GM23338 (cell line): Measurements from ENCODE around the gene DOK1. TPM values are rescaled to one million over a fixed set of nuclear protein-coding genes. Genes with fewer than 3 reads are reported as not detected.

ENCODE experiments used
- polyA plus RNA-seq: library from polyadenylated mRNA; unstranded; fragments of >200 nt; fragmentation: Nextera tagmentation; extraction: Ambion mirVana; gene quantifications from 2 replicates; pipeline ENCODE4 v1.2.1, GENCODE V29; 2016
- total RNA-seq: library from RNA; depleted of rRNA; stranded (reverse); fragments of >200 nt; shearing (Covaris generic); gene quantifications from 2 replicates; pipeline ENCODE4 v1.2.3, GENCODE V29; 2014; rRNA removed

Gene DOK1
- total and polyA plus RNA-seq, 2 experiments from 2014 or later = 3.9 to 15.5 TPM

Other genes with a start within 250 kb of the DOK1 start
- 0.24 and 0.89 TPM in 2 replicates for gene SLC4A5, start 211.3 kb upstream of the DOK1 start, total RNA-seq
- 0.50 and 0.70 TPM in 2 replicates for gene SLC4A5, start 211.3 kb upstream of the DOK1 start, polyA plus RNA-seq
- 131 and 145 TPM in 2 replicates for gene DCTN1, start 174.4 kb upstream of the DOK1 start, total RNA-seq
- 108 and 126 TPM in 2 replicates for gene DCTN1, start 174.4 kb upstream of the DOK1 start, polyA plus RNA-seq
- gene C2orf81, start 133.1 kb upstream of the DOK1 start, total RNA-seq = 4.6 TPM in 2 replicates
- gene C2orf81, start 133.1 kb upstream of the DOK1 start, polyA plus RNA-seq = 3.7 and 3.8 TPM in 2 replicates
- 41.3 and 41.6 TPM in 2 replicates for gene WDR54, start 133.0 kb upstream of the DOK1 start, total RNA-seq
- 35.2 and 42.6 TPM in 2 replicates for gene WDR54, start 133.0 kb upstream of the DOK1 start, polyA plus RNA-seq
- 42.8 and 50.0 TPM in 2 replicates for gene RTKN, start 112.8 kb upstream of the DOK1 start, total RNA-seq
- 20.4 and 24.5 TPM in 2 replicates for gene RTKN, start 112.8 kb upstream of the DOK1 start, polyA plus RNA-seq
- 17.5 and 21.8 TPM in 2 replicates for gene INO80B, start 99.6 kb upstream of the DOK1 start, total RNA-seq
- 5.1 and 6.1 TPM in 2 replicates for gene INO80B, start 99.6 kb upstream of the DOK1 start, polyA plus RNA-seq
- 52.4 and 64.4 TPM in 2 replicates for gene WBP1, start 96.3 kb upstream of the DOK1 start, total RNA-seq
- 53.0 and 62.0 TPM in 2 replicates for gene WBP1, start 96.3 kb upstream of the DOK1 start, polyA plus RNA-seq
- 56.5 and 61.6 TPM in 2 replicates for gene MOGS, start 89.3 kb upstream of the DOK1 start, total RNA-seq
- gene MOGS, start 89.3 kb upstream of the DOK1 start, polyA plus RNA-seq = 9.7 and 10.4 TPM in 2 replicates
- gene MRPL53, start 82.0 kb upstream of the DOK1 start, total RNA-seq = 7.7 and 8.2 TPM in 2 replicates
- 65.1 and 70.4 TPM in 2 replicates for gene MRPL53, start 82.0 kb upstream of the DOK1 start, polyA plus RNA-seq
- gene CCDC142, start 71.7 kb upstream of the DOK1 start, total RNA-seq = 12.3 and 20.5 TPM in 2 replicates
- 5.1 and 5.8 TPM in 2 replicates for gene CCDC142, start 71.7 kb upstream of the DOK1 start, polyA plus RNA-seq
- gene TTC31, start 71.6 kb upstream of the DOK1 start, total RNA-seq = 29.2 and 29.6 TPM in 2 replicates
- gene TTC31, start 71.6 kb upstream of the DOK1 start, polyA plus RNA-seq = 13.1 and 15.8 TPM in 2 replicates
- gene LBX2, start 55.1 kb upstream of the DOK1 start, total RNA-seq = 0.24 TPM in 1 of 2 replicates, not detected in the other
- 0.57 and 0.82 TPM in 2 replicates for gene LBX2, start 55.1 kb upstream of the DOK1 start, polyA plus RNA-seq
- gene PCGF1, start 47.0 kb upstream of the DOK1 start, total RNA-seq = 10.9 and 14.3 TPM in 2 replicates
- gene PCGF1, start 47.0 kb upstream of the DOK1 start, polyA plus RNA-seq = 13.1 and 13.4 TPM in 2 replicates
- gene TLX2, start 40.3 kb upstream of the DOK1 start, total RNA-seq = 0.21 TPM in 1 of 2 replicates, not detected in the other
- 0.16 TPM in 1 of 2 replicates, not detected in the other for gene TLX2, start 40.3 kb upstream of the DOK1 start, polyA plus RNA-seq
- gene DQX1, start 28.5 kb upstream of the DOK1 start, total RNA-seq = 0.52 and 0.74 TPM in 2 replicates
- gene DQX1, start 28.5 kb upstream of the DOK1 start, polyA plus RNA-seq = 0.32 and 0.54 TPM in 2 replicates
- 89.4 and 105 TPM in 2 replicates for gene AUP1, start 25.0 kb upstream of the DOK1 start, total RNA-seq
- gene AUP1, start 25.0 kb upstream of the DOK1 start, polyA plus RNA-seq = 98.7 and 101 TPM in 2 replicates
- gene HTRA2, start 24.8 kb upstream of the DOK1 start, total RNA-seq = 17.2 and 19.7 TPM in 2 replicates
- gene HTRA2, start 24.8 kb upstream of the DOK1 start, polyA plus RNA-seq = 17.8 and 19.5 TPM in 2 replicates
- 12.2 and 14.9 TPM in 2 replicates for gene LOXL3, start 778 bp upstream of the DOK1 start, total RNA-seq
- gene LOXL3, start 778 bp upstream of the DOK1 start, polyA plus RNA-seq = 4.4 and 4.7 TPM in 2 replicates
- gene M1AP, start 93.6 kb downstream of the DOK1 start, total RNA-seq = 5.2 and 12.1 TPM in 2 replicates
- 2.8 and 5.1 TPM in 2 replicates for gene M1AP, start 93.6 kb downstream of the DOK1 start, polyA plus RNA-seq
- 3.2 and 13.0 TPM in 2 replicates for gene SEMA4F, start 99.5 kb downstream of the DOK1 start, total RNA-seq
- 1.5 and 2.2 TPM in 2 replicates for gene SEMA4F, start 99.5 kb downstream of the DOK1 start, polyA plus RNA-seq